HL-60 (cell line): ENCODE measurements around the gene CFAP46.

Experiments
- POLR2AphosphoS5 ChIP-seq: IDR thresholded peaks from 2 replicates; pipeline ENCODE4 v1.6.1; 2012; ENCODE audit warnings: low read depth
- SPI1 ChIP-seq: IDR thresholded peaks from 2 replicates; pipeline ENCODE4 v1.6.1; 2012; ENCODE audit warnings: low read depth, mild to moderate bottlenecking, borderline replicate concordance
- TF ChIP-seq, protein P1 (sequence below): IDR thresholded peaks from one replicate; pipeline ENCODE4 v1.5.1; 2011; ENCODE audit warnings: low read length, control low read depth, inconsistent platforms; ENCODE audit not compliant: insufficient read depth
- TF ChIP-seq, protein P2 (sequence below): IDR thresholded peaks from 2 replicates; pipeline ENCODE4 v1.6.1; 2012; ENCODE audit warnings: low read depth; ENCODE audit not compliant: insufficient replicate concordance

DNA sequence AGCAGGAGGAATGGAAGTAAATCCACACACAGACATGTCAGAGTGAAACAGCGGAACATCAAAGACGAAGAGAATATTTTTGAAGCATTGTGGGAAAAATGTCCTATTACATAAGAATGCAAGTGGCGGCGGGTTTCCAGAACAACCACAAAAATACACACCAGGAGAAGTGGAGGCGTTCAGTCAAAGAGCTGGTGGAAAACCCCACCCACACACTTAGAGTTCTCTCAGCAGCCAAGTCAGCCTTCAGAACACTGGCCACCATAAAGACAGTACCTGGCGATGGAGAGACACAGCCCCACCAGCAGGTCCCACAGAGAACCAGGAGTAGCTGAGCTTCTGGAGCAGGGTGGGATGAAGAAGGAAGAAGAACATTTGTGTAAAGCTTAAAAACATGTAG is 180.1 kb downstream of the CFAP46 start:
- TF ChIP-seq, protein P1, sequence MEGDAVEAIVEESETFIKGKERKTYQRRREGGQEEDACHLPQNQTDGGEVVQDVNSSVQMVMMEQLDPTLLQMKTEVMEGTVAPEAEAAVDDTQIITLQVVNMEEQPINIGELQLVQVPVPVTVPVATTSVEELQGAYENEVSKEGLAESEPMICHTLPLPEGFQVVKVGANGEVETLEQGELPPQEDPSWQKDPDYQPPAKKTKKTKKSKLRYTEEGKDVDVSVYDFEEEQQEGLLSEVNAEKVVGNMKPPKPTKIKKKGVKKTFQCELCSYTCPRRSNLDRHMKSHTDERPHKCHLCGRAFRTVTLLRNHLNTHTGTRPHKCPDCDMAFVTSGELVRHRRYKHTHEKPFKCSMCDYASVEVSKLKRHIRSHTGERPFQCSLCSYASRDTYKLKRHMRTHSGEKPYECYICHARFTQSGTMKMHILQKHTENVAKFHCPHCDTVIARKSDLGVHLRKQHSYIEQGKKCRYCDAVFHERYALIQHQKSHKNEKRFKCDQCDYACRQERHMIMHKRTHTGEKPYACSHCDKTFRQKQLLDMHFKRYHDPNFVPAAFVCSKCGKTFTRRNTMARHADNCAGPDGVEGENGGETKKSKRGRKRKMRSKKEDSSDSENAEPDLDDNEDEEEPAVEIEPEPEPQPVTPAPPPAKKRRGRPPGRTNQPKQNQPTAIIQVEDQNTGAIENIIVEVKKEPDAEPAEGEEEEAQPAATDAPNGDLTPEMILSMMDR, result no peak
- TF ChIP-seq POLR2AphosphoS5, result no peak
- no peak for TF ChIP-seq SPI1
- TF ChIP-seq, protein P2, sequence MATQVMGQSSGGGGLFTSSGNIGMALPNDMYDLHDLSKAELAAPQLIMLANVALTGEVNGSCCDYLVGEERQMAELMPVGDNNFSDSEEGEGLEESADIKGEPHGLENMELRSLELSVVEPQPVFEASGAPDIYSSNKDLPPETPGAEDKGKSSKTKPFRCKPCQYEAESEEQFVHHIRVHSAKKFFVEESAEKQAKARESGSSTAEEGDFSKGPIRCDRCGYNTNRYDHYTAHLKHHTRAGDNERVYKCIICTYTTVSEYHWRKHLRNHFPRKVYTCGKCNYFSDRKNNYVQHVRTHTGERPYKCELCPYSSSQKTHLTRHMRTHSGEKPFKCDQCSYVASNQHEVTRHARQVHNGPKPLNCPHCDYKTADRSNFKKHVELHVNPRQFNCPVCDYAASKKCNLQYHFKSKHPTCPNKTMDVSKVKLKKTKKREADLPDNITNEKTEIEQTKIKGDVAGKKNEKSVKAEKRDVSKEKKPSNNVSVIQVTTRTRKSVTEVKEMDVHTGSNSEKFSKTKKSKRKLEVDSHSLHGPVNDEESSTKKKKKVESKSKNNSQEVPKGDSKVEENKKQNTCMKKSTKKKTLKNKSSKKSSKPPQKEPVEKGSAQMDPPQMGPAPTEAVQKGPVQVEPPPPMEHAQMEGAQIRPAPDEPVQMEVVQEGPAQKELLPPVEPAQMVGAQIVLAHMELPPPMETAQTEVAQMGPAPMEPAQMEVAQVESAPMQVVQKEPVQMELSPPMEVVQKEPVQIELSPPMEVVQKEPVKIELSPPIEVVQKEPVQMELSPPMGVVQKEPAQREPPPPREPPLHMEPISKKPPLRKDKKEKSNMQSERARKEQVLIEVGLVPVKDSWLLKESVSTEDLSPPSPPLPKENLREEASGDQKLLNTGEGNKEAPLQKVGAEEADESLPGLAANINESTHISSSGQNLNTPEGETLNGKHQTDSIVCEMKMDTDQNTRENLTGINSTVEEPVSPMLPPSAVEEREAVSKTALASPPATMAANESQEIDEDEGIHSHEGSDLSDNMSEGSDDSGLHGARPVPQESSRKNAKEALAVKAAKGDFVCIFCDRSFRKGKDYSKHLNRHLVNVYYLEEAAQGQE, result no peak
